Uterus (tissue), 2 donors: ENCODE data around the gene RBMS1.

ENCODE experiments used
- POLR2A ChIP-seq, 2 donors: fragments of 450-650 bp; IDR thresholded peaks; one replicate each; pipeline ENCODE4 v1.6.1; 2016; ENCODE audit warnings: antibody characterized with exemption in 2 of 2, mild to moderate bottlenecking in 1 of 2, moderate library complexity in 1 of 2
- TF ChIP-seq, protein P1 (sequence below), 4 experiments: fragments of 200-600 bp in 2 of 4; fragments of 450-650 bp in 2 of 4; sonication (generic) in 2 of 4; IDR thresholded peaks; one replicate each; pipeline ENCODE4 v1.5.1; 2016 to 2019; ENCODE audit warnings: antibody characterized with exemption in 4 of 4, mild to moderate bottlenecking in 2 of 4, moderate library complexity in 1 of 4

DNA sequence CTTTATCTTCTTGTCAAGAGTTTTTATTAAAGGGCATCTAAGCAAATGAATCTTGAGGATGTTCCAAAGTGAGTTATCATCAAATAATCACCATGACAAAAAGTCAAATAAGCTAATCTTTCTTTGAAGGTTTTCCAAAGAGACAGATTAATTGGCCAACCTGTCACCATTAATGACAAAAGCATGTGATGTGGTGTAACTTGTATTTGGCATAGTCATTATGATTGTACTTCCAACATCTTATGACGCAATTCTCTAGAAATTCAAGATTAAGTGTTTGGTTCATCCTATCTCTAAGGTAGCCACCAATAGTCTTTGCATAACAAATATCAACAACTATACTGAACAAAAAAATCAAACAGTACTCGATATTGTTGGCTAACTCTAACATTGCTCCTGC lies 28.6 kb downstream of the RBMS1 start:
- TF ChIP-seq, protein P1, sequence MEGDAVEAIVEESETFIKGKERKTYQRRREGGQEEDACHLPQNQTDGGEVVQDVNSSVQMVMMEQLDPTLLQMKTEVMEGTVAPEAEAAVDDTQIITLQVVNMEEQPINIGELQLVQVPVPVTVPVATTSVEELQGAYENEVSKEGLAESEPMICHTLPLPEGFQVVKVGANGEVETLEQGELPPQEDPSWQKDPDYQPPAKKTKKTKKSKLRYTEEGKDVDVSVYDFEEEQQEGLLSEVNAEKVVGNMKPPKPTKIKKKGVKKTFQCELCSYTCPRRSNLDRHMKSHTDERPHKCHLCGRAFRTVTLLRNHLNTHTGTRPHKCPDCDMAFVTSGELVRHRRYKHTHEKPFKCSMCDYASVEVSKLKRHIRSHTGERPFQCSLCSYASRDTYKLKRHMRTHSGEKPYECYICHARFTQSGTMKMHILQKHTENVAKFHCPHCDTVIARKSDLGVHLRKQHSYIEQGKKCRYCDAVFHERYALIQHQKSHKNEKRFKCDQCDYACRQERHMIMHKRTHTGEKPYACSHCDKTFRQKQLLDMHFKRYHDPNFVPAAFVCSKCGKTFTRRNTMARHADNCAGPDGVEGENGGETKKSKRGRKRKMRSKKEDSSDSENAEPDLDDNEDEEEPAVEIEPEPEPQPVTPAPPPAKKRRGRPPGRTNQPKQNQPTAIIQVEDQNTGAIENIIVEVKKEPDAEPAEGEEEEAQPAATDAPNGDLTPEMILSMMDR (IDR thresholded peaks at IDR 0.05): no peak
- no peak for TF ChIP-seq POLR2A (IDR thresholded peaks at IDR 0.05)
